Vagina (tissue), 2 donors: ENCODE results near the gene MPP2.

Experiments used
- CTCF ChIP-seq, 3 experiments: fragments of 450-650 bp in 2 of 3; fragments of 200-600 bp in 1 of 3; sonication (generic) in 1 of 3; IDR thresholded peaks; one replicate each; pipeline ENCODE4 v1.5.1; 2017 to 2019; ENCODE audit warnings: antibody characterized with exemption in 3 of 3, mild to moderate bottlenecking in 2 of 3, moderate library complexity in 2 of 3
- POLR2A ChIP-seq, 2 donors: fragments of 450-650 bp; IDR thresholded peaks; one replicate each; pipeline ENCODE4 v1.6.1; 2017; ENCODE audit warnings: antibody characterized with exemption in 2 of 2, mild to moderate bottlenecking in 2 of 2, moderate library complexity in 2 of 2
- POLR2AphosphoS5 ChIP-seq, 2 donors: sonication (generic); formaldehyde crosslinking; IDR thresholded peaks; one replicate each; pipeline ENCODE4 v1.9.0; 2017; ENCODE audit warnings: antibody characterized with exemption in 2 of 2, mild to moderate bottlenecking in 2 of 2, low read depth in 1 of 2; ENCODE audit not compliant: insufficient read depth in 1 of 2

GRCh38 chr17:43849116-43849515 lies 58.2 kb downstream of the MPP2 start:
- TF ChIP-seq POLR2A (IDR thresholded peaks at IDR 0.05) (no peak), CTCF (IDR thresholded peaks at IDR 0.05) (no peak), POLR2AphosphoS5 (IDR thresholded peaks at IDR 0.05; ENCODE audit: insufficient read depth in 1 of 2, low read depth in 1 of 2) (no peak)
